Thoracic aorta (tissue), 2 donors: ENCODE measurements around the gene HES3. TPM values are rescaled to one million over a fixed set of nuclear protein-coding genes. Genes with fewer than 3 reads are reported as not detected.

ENCODE experiments used
- ATAC-seq: fragments of 150-250 bp; one replicate; pipeline ENCODE4 v1.8.0; 2017; ENCODE audit warnings: low read depth; ENCODE audit not compliant: insufficient number of reproducible peaks, low FRiP score
- DNase-seq: peaks from one replicate; pipeline ENCODE4 v3.0.0-alpha.2; 2020; ENCODE audit warnings: low spot score
- H3K27ac ChIP-seq, 2 donors: fragments of 200-600 bp; sonication (generic); 1 replicate in 1 of 2; 2 replicates in 1 of 2; pipeline ENCODE4 v1.5.1; 2016; ENCODE audit warnings: mild to moderate bottlenecking in 2 of 2, moderate library complexity in 2 of 2
- H3K27me3 ChIP-seq: fragments of 200-600 bp; sonication (generic); replicated peaks from 2 replicates; pipeline ENCODE4 v1.6.0; 2016; ENCODE audit warnings: mild to moderate bottlenecking; ENCODE audit not compliant: insufficient read depth
- H3K36me3 ChIP-seq: fragments of 200-600 bp; sonication (generic); one replicate; pipeline ENCODE4 v1.5.1; 2016
- H3K4me1 ChIP-seq, 2 donors: fragments of 200-600 bp; sonication (generic); 1 replicate in 1 of 2; 2 replicates in 1 of 2; pipeline versions ENCODE4 v1.5.1 to v1.6.0; 2016; ENCODE audit warnings: low read depth in 2 of 2, mild to moderate bottlenecking in 1 of 2; ENCODE audit not compliant: control insufficient read depth in 1 of 2
- H3K4me3 ChIP-seq: fragments of 200-600 bp; sonication (generic); 2 replicates; pipeline ENCODE4 v1.5.1; 2016; ENCODE audit warnings: mild to moderate bottlenecking
- H3K9me3 ChIP-seq: fragments of 200-600 bp; sonication (generic); 2 replicates; pipeline ENCODE4 v1.5.1; 2016
- total RNA-seq, 2 donors: library from RNA; depleted of rRNA; stranded (reverse); fragments of >200 nt; gene quantifications; one replicate each; pipeline versions ENCODE4 v1.1.0 to v1.2.3, GENCODE V29; 2016
- TF ChIP-seq, protein P1 (sequence below): fragments of 200-600 bp; sonication (generic); IDR thresholded peaks from one replicate; pipeline ENCODE4 v1.5.1; 2019; ENCODE audit warnings: antibody characterized with exemption

HES3 gene
- total RNA-seq, 2 donors from 2014 or later = not detected

DNA sequence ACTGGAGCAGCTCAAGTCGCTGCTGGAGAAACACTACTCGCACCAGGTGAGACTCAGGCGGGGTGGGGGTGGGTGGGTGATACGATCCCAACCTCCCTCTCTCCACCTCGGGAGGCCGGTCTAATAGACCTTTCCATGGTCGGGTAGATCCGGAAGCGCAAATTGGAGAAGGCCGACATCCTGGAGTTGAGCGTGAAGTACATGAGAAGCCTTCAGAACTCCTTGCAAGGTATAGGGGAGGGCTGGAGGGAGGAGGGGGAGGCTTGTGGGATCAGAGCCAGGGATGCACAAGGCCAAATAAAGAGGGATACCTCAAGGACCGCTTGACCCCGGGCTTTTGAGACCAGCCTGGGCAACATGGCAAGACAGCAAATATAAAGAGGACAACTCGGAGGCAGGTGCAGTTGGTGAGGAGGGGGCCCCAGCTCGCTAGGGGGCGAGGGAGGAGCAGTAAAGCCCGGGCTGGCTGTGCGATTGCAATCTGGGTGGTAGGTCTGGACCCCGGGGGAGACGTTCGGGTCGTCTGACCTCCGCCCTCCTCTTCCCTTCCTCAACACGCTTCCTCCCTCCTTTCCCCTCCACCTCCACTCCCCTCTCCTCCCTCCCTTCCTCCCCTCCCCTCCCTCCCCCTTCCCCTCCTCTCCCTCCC, 546 bp downstream of the HES3 start:
- Histone ChIP-seq H3K9me3 (no peaks in the 10 kb centered on the region), H3K27me3 (peaks cover 48% of the 10 kb centered on the region), H3K4me1 (peaks cover 6 to 15% of the 10 kb centered on the region in 2 donors), H3K36me3 (no peaks in the 10 kb centered on the region), H3K27ac (no peak overlapping the region), H3K4me3 (no peak overlapping the region)
- ATAC-seq (no peak), DNase-seq (no peak)
- TF ChIP-seq, protein P1, sequence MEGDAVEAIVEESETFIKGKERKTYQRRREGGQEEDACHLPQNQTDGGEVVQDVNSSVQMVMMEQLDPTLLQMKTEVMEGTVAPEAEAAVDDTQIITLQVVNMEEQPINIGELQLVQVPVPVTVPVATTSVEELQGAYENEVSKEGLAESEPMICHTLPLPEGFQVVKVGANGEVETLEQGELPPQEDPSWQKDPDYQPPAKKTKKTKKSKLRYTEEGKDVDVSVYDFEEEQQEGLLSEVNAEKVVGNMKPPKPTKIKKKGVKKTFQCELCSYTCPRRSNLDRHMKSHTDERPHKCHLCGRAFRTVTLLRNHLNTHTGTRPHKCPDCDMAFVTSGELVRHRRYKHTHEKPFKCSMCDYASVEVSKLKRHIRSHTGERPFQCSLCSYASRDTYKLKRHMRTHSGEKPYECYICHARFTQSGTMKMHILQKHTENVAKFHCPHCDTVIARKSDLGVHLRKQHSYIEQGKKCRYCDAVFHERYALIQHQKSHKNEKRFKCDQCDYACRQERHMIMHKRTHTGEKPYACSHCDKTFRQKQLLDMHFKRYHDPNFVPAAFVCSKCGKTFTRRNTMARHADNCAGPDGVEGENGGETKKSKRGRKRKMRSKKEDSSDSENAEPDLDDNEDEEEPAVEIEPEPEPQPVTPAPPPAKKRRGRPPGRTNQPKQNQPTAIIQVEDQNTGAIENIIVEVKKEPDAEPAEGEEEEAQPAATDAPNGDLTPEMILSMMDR = no peak

DNA sequence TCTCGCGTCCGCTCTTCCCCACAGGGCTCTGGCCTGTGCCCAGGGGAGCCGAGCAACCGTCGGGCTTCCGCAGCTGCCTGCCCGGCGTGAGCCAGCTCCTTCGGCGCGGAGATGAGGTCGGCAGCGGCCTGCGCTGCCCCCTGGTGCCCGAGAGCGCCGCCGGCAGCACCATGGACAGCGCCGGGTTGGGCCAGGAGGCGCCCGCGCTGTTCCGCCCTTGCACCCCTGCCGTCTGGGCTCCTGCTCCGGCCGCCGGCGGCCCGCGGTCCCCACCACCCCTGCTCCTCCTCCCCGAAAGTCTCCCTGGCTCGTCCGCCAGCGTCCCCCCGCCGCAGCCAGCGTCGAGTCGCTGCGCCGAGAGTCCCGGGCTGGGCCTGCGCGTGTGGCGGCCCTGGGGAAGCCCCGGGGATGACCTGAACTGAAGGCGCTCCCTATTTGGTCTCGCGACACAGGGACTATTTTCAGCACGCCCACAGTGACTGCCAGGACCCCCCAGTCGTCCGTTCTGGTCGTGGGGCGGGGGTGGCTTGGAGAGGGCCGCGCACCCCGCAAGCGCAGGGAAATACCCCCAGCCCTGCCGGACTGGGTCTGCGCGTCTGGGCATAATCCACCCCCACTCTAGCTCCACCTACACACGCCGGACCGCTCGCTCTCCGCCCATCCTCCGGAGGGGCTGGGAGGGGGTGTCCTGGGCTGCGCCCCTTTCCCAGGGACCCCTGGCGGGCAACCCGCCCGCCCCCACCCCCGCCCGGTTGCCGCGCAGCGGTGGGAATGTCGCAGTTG, 1.3 kb downstream of the HES3 start:
- Histone ChIP-seq H3K9me3 (no peaks in the 10 kb centered on the region), H3K4me3 (peak overlapping the region; percentile 31), H3K27ac (no peak overlapping the region), H3K27me3 (peaks cover 42% of the 10 kb centered on the region), H3K36me3 (no peaks in the 10 kb centered on the region), H3K4me1 (peaks cover 6 to 15% of the 10 kb centered on the region in 2 donors)
- TF ChIP-seq, protein P1 = peak; percentile 86
- ATAC-seq (no peak), DNase-seq (no peak)

DNA sequence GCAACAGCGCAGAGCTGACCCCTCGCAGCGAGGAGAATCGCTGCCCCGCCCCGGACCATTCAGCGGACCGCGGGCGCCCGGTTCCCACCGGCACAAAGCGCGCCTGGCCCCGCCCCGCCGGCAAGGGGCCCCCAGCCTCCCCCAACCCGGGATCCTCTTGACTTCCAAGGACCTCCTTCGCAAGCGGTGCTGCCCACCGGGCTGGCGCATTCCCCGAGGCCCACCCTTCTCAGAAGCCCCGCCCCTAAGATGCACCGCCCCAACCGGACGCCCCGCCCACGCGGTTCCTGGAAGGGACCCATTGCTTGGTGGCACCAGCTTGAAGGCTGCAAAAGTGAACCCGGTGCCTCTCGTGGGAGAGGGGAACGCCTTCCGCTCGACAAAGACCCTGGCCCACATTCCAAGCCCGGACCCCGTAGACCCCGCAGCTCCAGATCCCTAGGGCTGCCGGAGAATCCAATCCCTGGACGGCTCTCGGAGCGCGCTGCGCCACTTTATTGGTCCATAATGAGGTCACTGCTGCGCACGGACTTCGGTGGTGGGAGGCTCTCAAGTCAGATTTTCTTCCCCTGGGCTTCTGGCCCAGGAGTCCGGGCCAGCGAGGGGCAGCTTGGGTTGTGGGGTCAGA, 2.0 kb downstream of the HES3 start:
- Histone ChIP-seq H3K36me3 (no peaks in the 10 kb centered on the region), H3K27me3 (peaks cover 35% of the 10 kb centered on the region), H3K4me1 (peaks cover 6 to 15% of the 10 kb centered on the region in 2 donors), H3K4me3 (no peak overlapping the region), H3K9me3 (no peaks in the 10 kb centered on the region), H3K27ac (no peak overlapping the region)
- no peak for ATAC-seq
- no peak for DNase-seq
- TF ChIP-seq, protein P1 = no peak

DNA sequence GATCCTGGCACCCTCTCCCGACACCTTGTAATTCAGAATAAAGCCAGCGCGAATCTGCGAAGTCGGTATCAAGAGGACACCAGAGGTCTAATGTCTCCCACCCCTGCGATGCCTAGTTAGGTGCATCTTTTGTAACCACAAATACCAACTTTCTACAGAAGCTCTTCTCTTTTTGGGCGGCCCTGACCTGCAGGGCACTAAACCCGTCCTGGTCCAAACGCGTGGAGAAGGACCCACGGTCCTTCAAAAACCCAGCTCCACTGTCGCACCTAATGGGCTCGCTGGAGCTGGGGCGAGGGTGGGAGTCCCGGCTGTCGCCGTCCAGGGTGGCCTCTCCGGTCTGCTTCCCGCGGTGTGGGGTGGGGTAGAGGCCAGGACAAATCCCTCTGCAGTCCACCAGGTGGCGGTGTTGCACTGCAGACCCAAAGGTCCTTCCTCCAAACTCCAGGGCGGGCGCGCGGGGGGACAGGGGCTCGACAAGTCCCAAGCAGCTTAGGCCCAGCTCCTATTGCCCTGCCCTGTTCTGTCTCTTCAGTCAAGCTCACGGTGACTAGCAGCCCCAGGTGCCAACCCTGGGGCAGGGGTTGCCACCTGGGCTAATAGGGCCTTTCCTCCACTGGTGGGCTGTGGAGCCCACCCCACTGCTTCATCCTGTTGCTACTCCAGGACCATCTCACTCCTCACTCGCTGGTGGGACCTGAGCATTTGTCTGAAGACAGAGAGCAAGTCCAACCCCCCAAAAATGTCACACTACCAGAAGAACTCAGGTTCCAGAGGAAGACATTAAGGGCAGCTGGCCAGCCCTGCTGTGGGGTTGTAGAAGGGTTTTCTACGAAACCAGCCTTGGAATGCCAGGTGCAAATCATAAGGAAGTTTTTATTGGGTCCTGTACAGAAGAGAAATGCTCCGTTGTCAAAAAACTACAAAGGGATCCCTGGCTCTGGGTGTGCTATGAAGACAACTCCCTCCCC, 2.8 kb downstream of the HES3 start:
- TF ChIP-seq, protein P1 = peak; percentile 99
- ATAC-seq = no peak
- DNase-seq = no peak
- Histone ChIP-seq H3K4me1 (peaks cover 6 to 10% of the 10 kb centered on the region in 2 donors), H3K27ac (no peak overlapping the region), H3K27me3 (peaks cover 30% of the 10 kb centered on the region), H3K4me3 (no peak overlapping the region), H3K9me3 (no peaks in the 10 kb centered on the region), H3K36me3 (no peaks in the 10 kb centered on the region)
